A549 (cell line): ENCODE data around the gene MIPOL1. TPM values are rescaled to one million over a fixed set of nuclear protein-coding genes. Genes with fewer than 3 reads are reported as not detected.

Experiments
- ATAC-seq, 2 experiments: fragments of 200-7000 bp in 1 of 2; fragments of >200 bp in 1 of 2; cut with Nextera tagmentation in 1 of 2; cut with Tn5 transposase in 1 of 2; 3 replicates each; pipeline versions ENCODE4 v1.8.0 to v1.9.1; 2018 to 2020; ENCODE audit warnings: mild to moderate bottlenecking in 1 of 2, moderate library complexity in 1 of 2
- CTCF ChIA-PET: fragments of 300-600 bp; sonication (Branson Sonifier 250); formaldehyde crosslinking; extraction: SDS; loops from one replicate; lab custom pipeline; 2021; ENCODE audit warnings: antibody characterized with exemption, inconsistent platforms; lab: Yijun Ruan, JAX
- POLR2A ChIA-PET: fragments of 350-600 bp; formaldehyde crosslinking; extraction: SDS; loops from one replicate; lab custom pipeline; 2021; ENCODE audit warnings: antibody characterized with exemption, inconsistent platforms; lab: Yijun Ruan, JAX
- DNase-seq, 2 experiments: peaks; one replicate each; pipeline versions ENCODE4 v3.0.0 to v3.0.0-alpha.2; 2011 to 2016; ENCODE audit warnings: low read depth in 1 of 2, low spot score in 1 of 2
- FAIRE-seq: peaks from 2 replicates; lab custom pipeline; 2011; peaks lifted over from hg19 to GRCh38; lab: Jason Lieb, UNC
- H3K27ac ChIP-seq, 2 experiments: fragments of >200 bp; sonication (Bioruptor Twin); formaldehyde crosslinking; 3 replicates each; pipeline ENCODE4 v1.5.1; 2016 to 2017
- H3K4me1 ChIP-seq: fragments of >200 bp; sonication (Bioruptor Twin); formaldehyde crosslinking; 3 replicates; pipeline ENCODE4 v1.6.1; 2016
- H3K4me2 ChIP-seq: fragments of >200 bp; sonication (Bioruptor Twin); formaldehyde crosslinking; 3 replicates; pipeline ENCODE4 v1.6.1; 2016
- H3K4me3 ChIP-seq: fragments of >200 bp; sonication (Bioruptor Twin); formaldehyde crosslinking; 3 replicates; pipeline ENCODE4 v1.5.1; 2016
- H3K9me3 ChIP-seq: fragments of >200 bp; sonication (Bioruptor Twin); formaldehyde crosslinking; 3 replicates; pipeline ENCODE4 v1.6.1; 2016
- CBX8 ChIP-seq: fragments of 200-600 bp; sonication (generic); IDR thresholded peaks from 2 replicates; pipeline ENCODE4 v1.6.1; 2016
- CHD2 ChIP-seq: fragments of 150-350 bp; IDR thresholded peaks from 2 replicates; pipeline ENCODE4 v1.6.1; 2014; ENCODE audit warnings: low read length; ENCODE audit not compliant: partially characterized antibody
- EHF ChIP-seq: fragments of 250-450 bp; sonication (Bioruptor Pico); IDR thresholded peaks from 2 replicates; pipeline ENCODE4 v1.5.0; 2020; ENCODE audit warnings: mild to moderate bottlenecking
- EHMT2 ChIP-seq: fragments of 200-600 bp; sonication (generic); IDR thresholded peaks from 2 replicates; pipeline ENCODE4 v1.6.1; 2016; ENCODE audit warnings: antibody characterized with exemption, low read depth, mild to moderate bottlenecking, moderate library complexity
- ESRRA ChIP-seq: fragments of 150-350 bp; IDR thresholded peaks from 2 replicates; pipeline ENCODE4 v1.6.1; 2014; ENCODE audit warnings: mild to moderate bottlenecking, low read length, borderline replicate concordance
- FOSB ChIP-seq: fragments of 250-450 bp; sonication (Bioruptor Pico); IDR thresholded peaks from 2 replicates; pipeline ENCODE4 v1.5.0; 2020; ENCODE audit warnings: mild to moderate bottlenecking, moderate library complexity
- FOXS1 ChIP-seq: fragments of 250-450 bp; sonication (Bioruptor Pico); IDR thresholded peaks from 2 replicates; pipeline ENCODE4 v1.5.0; 2020; ENCODE audit warnings: mild to moderate bottlenecking, moderate library complexity
- GATA3 ChIP-seq: IDR thresholded peaks from 2 replicates; pipeline ENCODE4 v1.6.1; 2012; ENCODE audit warnings: borderline replicate concordance
- HOXB5 ChIP-seq: fragments of 250-450 bp; sonication (Bioruptor Pico); IDR thresholded peaks from 2 replicates; pipeline ENCODE4 v1.5.0; 2020; ENCODE audit warnings: mild to moderate bottlenecking, moderate library complexity
- JUNB ChIP-seq: fragments of >200 bp; sonication (Bioruptor Twin); formaldehyde crosslinking; IDR thresholded peaks from 2 replicates; pipeline ENCODE4 v1.6.1; 2016
- KDM1A ChIP-seq: fragments of 200-600 bp; sonication (generic); IDR thresholded peaks from 2 replicates; pipeline ENCODE4 v1.6.1; 2016; ENCODE audit warnings: low read depth, mild to moderate bottlenecking
- KDM5A ChIP-seq: fragments of 200-600 bp; sonication (generic); IDR thresholded peaks from 2 replicates; pipeline ENCODE4 v1.6.1; 2016; ENCODE audit warnings: antibody characterized with exemption, mild to moderate bottlenecking
- MAX ChIP-seq: IDR thresholded peaks from 2 replicates; pipeline ENCODE4 v1.6.1; 2012
- MAZ ChIP-seq: fragments of 150-350 bp; IDR thresholded peaks from 2 replicates; pipeline ENCODE4 v1.6.1; 2014; ENCODE audit warnings: antibody characterized with exemption, low read depth, low read length, borderline replicate concordance
- MYC ChIP-seq: IDR thresholded peaks from 2 replicates; pipeline ENCODE4 v1.6.1; 2012; ENCODE audit warnings: mild to moderate bottlenecking, inconsistent platforms, low read length, improper control_type of control experiment, borderline replicate concordance
- PHF8 ChIP-seq: fragments of 200-600 bp; sonication (generic); IDR thresholded peaks from 2 replicates; pipeline ENCODE4 v1.6.1; 2016; ENCODE audit warnings: low read depth, mild to moderate bottlenecking, antibody characterized with exemption, moderate library complexity, borderline replicate concordance
- RARB ChIP-seq: fragments of 250-450 bp; sonication (Bioruptor Pico); IDR thresholded peaks from 2 replicates; pipeline ENCODE4 v1.8.0; 2021; ENCODE audit warnings: mild to moderate bottlenecking, moderate library complexity
- RCOR1 ChIP-seq: fragments of 150-350 bp; IDR thresholded peaks from 2 replicates; pipeline ENCODE4 v1.6.1; 2014; ENCODE audit warnings: antibody characterized with exemption, low read length, low read depth
- REST ChIP-seq: fragments of 200-600 bp; sonication (generic); IDR thresholded peaks from 2 replicates; pipeline ENCODE4 v1.6.1; 2016; ENCODE audit warnings: antibody characterized with exemption, mild to moderate bottlenecking, moderate library complexity
- RNF2 ChIP-seq: fragments of 200-600 bp; sonication (generic); IDR thresholded peaks from 2 replicates; pipeline ENCODE4 v1.6.1; 2016; ENCODE audit warnings: low read depth, mild to moderate bottlenecking, antibody characterized with exemption, moderate library complexity, borderline replicate concordance
- SMC3 ChIP-seq: fragments of >200 bp; sonication (Bioruptor Twin); formaldehyde crosslinking; IDR thresholded peaks from 3 replicates; pipeline ENCODE4 v1.6.1; 2018; ENCODE audit warnings: inconsistent platforms
- SREBF2 ChIP-seq: fragments of 450-650 bp; IDR thresholded peaks from 2 replicates; pipeline ENCODE4 v1.6.1; 2014; ENCODE audit warnings: mild to moderate bottlenecking, moderate library complexity
- TP53 ChIP-seq: fragments of 250-450 bp; sonication (Bioruptor Pico); IDR thresholded peaks from 2 replicates; pipeline ENCODE4 v1.5.0; 2021; ENCODE audit warnings: mild to moderate bottlenecking, moderate library complexity
- ZC3H11A ChIP-seq: fragments of 450-650 bp; IDR thresholded peaks from 2 replicates; pipeline ENCODE4 v1.6.1; 2014; ENCODE audit warnings: antibody characterized with exemption, mild to moderate bottlenecking
- WGBS: methylation state at CpG from one replicate; pipeline ENCODE4 v1.1.6; 2017; ENCODE audit errors: missing lambda C conversion rate; 5-methylcytosine and 5-hydroxymethylcytosine counted together
- polyA plus RNA-seq, 4 experiments: library from polyadenylated mRNA; depleted of rRNA in 3 of 4; stranded (reverse); fragments of >200 nt; fragmentation: RNase III in 1 of 4; extraction: RNeasy Plus Mini Kit Qiagen cat#74134 plus additional on column Dnase treatment in 1 of 4; gene quantifications; 2 replicates in 3 of 4; 3 replicates in 1 of 4; pipeline ENCODE4 v1.2.3, GENCODE V29; 2011 to 2017

MIPOL1 gene
- polyA plus RNA-seq, 2 of the 4 experiments (the other 2 are of a cell fraction): 5.2 to 13.4 TPM

- ATAC-seq (no peak), FAIRE-seq (no peak), DNase-seq (no peak)
- no peak overlapping the region for H3K4me2 ChIP-seq
- WGBS: 92% methylated on average over 1 of the region's 1 CpG
- ChIA-PET CTCF (no interaction called here), POLR2A (no interaction called here)
- H3K4me3 ChIP-seq: no peak overlapping the region
- H3K9me3 ChIP-seq: no peaks in the 10 kb centered on the region
- H3K27ac ChIP-seq: no peak overlapping the region
- H3K4me1 ChIP-seq: no peaks in the 10 kb centered on the region
- no peak for TF ChIP-seq MAX
- TF ChIP-seq HOXB5: no peak
- TF ChIP-seq CBX8: no peak
- no peak for TF ChIP-seq SMC3
- TF ChIP-seq CHD2: no peak
- no peak for TF ChIP-seq ZC3H11A
- no peak for TF ChIP-seq JUNB
- TF ChIP-seq ESRRA: no peak
- TF ChIP-seq PHF8: no peak
- TF ChIP-seq MYC: no peak
- TF ChIP-seq KDM1A: no peak
- no peak for TF ChIP-seq FOSB (CRISPR knock-in tag)
- TF ChIP-seq RCOR1: no peak
- no peak for TF ChIP-seq RNF2
- no peak for TF ChIP-seq MAZ
- TF ChIP-seq EHMT2: no peak
- TF ChIP-seq KDM5A: no peak
- no peak for TF ChIP-seq RARB (CRISPR knock-in tag)
Observed at GRCh38 chr14:37443461-37443860, 245.7 kb downstream of the MIPOL1 start.

DNA sequence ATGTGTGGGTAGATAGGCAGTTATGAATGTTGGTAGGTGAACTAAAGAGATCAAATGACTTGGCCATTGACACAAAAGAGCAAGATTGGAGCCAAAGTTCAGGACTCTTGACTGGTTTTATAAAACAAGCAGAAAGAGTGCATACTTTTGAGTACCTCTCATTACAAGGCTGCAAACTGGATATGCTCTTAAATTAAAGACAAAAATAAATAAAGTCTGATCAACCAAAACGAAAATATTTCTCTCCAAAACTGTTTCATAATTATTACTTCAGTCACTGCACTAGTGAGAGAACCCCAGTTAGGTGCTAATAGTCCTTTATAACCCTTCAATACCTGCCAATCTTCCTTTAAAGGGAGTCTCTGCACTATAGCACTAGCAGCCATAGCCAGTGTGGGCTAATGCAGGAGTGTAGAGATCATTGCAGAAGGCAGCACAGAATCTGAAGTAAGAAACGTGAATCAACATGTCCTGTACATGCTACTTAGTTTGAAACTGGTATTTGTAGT, 250.2 kb downstream of the MIPOL1 start:
- ATAC-seq (no peak), DNase-seq (no peak), FAIRE-seq (no peak)
- CTCF ChIA-PET: no interaction called here
- no peaks in the 10 kb centered on the region for H3K4me1 ChIP-seq
- H3K27ac ChIP-seq: no peak overlapping the region
- H3K9me3 ChIP-seq: no peaks in the 10 kb centered on the region
- no peak overlapping the region for H3K4me2 ChIP-seq
- WGBS: 20% methylated on average over 2 of the region's 2 CpGs
- no peak overlapping the region for H3K4me3 ChIP-seq
- TF ChIP-seq TP53 (CRISPR knock-in tag): no peak
- no peak for TF ChIP-seq GATA3
- TF ChIP-seq RARB (CRISPR knock-in tag): no peak
- no peak for TF ChIP-seq SREBF2
- TF ChIP-seq SMC3: no peak
- TF ChIP-seq HOXB5: no peak
- TF ChIP-seq REST: no peak
- no peak for TF ChIP-seq MAX
- TF ChIP-seq FOXS1 (CRISPR knock-in tag): no peak
- TF ChIP-seq EHF: no peak
- TF ChIP-seq, all 56 proteins: peak for 0
- POLR2A ChIA-PET: no interaction called here
